Activated T-helper 1 cell treated with Interleukin-2 at 50 U/mL for 16 hours (primary cell): ENCODE data around the gene ATXN1.

Source experiments
- DNase-seq: peaks from one replicate; pipeline ENCODE4 v3.0.0-alpha.2; 2020; ENCODE audit warnings: low read depth

Gene ATXN1

GRCh38 chr6:16305246-16305725, 456.0 kb downstream of the ATXN1 start:
- DNase-seq = no peak

GRCh38 chr6:16302721-16303552, 458.3 kb downstream of the ATXN1 start:
- DNase-seq = no peak

GRCh38 chr6:16301511-16301910, 459.7 kb downstream of the ATXN1 start:
- DNase-seq = no peak

- DNase-seq = no peak
Measured at GRCh38 chr6:16299861-16300260, 461.4 kb downstream of the ATXN1 start.

GRCh38 chr6:16296061-16296670, 465.1 kb downstream of the ATXN1 start:
- DNase-seq = no peak

- DNase-seq = no peak
Measured at GRCh38 chr6:16295471-16295870, 465.8 kb downstream of the ATXN1 start.

- DNase-seq = no peak
Measured at GRCh38 chr6:16295060-16295459, 466.2 kb downstream of the ATXN1 start.

GRCh38 chr6:16294371-16294770, 466.9 kb downstream of the ATXN1 start:
- no peak for DNase-seq

- DNase-seq = no peak
Measured at GRCh38 chr6:16292942-16293341, 468.3 kb downstream of the ATXN1 start.

GRCh38 chr6:16292432-16292831, 468.8 kb downstream of the ATXN1 start:
- DNase-seq = no peak

- no peak for DNase-seq
Measured at GRCh38 chr6:16291739-16292138, 469.5 kb downstream of the ATXN1 start.

- DNase-seq = no peak
Measured at GRCh38 chr6:16288163-16288562, 473.1 kb downstream of the ATXN1 start.

GRCh38 chr6:16286151-16286522, 475.1 kb downstream of the ATXN1 start:
- no peak for DNase-seq

- no peak for DNase-seq
Measured at GRCh38 chr6:16285467-16286150, 475.7 kb downstream of the ATXN1 start.

- DNase-seq = no peak
Measured at GRCh38 chr6:16284472-16284871, 476.8 kb downstream of the ATXN1 start.

- no peak for DNase-seq
Measured at GRCh38 chr6:16282370-16282769, 478.9 kb downstream of the ATXN1 start.

GRCh38 chr6:16279243-16279642, 482.0 kb downstream of the ATXN1 start:
- no peak for DNase-seq

- DNase-seq = no peak
Measured at GRCh38 chr6:16278750-16279149, 482.5 kb downstream of the ATXN1 start.

- DNase-seq = no peak
Measured at GRCh38 chr6:16278048-16278724, 483.1 kb downstream of the ATXN1 start.

GRCh38 chr6:16277101-16277981, 483.9 kb downstream of the ATXN1 start:
- DNase-seq = no peak

- no peak for DNase-seq
Measured at GRCh38 chr6:16274885-16275589, 486.2 kb downstream of the ATXN1 start.
